Measurements from ENCODE around the gene RAD1.
A peak's percentile ranks its signal among the peaks of the same experiment; 100 is the strongest.

RAD1 gene

GRCh38 chr5:34916518-34916917 is 1.2 kb upstream of the RAD1 start:
- DNase-seq (ENCODE audit: low spot score) = no peak

DNA sequence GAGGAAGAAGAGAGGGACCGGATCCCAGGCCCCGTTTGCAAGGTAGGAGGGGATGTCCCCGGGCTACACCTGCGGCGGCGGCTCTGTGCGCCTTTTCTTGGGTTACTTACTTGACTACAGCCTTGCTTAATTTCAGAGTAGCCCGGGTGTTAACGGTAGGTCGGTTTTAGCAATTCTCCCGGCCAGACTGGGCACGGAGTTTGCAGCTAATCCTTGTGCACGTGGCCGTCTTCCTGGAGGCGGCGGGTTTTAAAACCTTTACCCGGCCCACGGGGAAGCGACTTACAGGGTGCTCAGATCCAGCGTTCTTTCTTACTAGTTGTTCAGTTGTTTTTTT is 520 bp upstream of the RAD1 start:
- no peak for DNase-seq (ENCODE audit: low spot score)

- DNase-seq (ENCODE audit: low spot score) = no peak
Observed at GRCh38 chr5:34914671-34915138, 599 bp downstream of the RAD1 start.

DNA sequence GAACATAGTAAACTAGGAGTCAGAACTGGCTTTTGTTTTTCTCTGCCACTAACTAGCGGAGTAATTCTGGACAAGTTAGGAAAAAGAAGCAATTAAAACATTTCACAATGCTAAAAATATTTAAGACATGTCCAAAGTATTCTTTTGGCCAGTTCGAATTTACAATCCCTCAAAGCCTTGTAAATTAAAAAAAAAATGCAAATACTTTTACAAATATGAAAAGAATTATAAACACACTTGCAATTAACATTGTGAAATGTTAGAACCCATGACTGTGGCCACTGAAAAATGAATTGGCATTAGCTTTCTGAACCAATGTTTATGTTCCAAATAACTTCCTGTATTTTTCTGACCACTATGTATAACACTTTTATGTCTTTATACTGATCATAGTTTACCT is 2.2 kb downstream of the RAD1 start:
- DNase-seq (ENCODE audit: low spot score) = no peak

DNA sequence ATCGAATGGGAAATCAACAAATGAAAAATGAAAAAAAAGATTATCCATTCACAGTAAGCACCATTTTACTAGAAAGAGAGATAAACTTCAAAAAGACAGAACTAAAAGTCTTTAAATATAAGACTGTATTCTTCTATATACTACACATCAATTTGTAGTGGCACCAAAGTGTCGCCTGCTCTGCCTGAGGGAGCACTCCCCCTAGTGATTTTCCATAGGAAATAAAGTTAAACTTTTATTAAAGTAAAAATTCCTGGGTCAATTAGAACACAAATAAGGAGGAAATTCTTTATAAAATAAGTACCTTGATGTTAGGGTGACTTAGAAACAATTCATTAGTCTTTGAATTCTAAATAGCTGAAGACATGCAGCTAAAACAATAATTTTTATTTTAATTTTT is 9.7 kb downstream of the RAD1 start:
- DNase-seq (ENCODE audit: low spot score) = no peak

- no peak for DNase-seq (ENCODE audit: low spot score)
Observed at GRCh38 chr5:34903260-34903659, 12.0 kb downstream of the RAD1 start.

DNA sequence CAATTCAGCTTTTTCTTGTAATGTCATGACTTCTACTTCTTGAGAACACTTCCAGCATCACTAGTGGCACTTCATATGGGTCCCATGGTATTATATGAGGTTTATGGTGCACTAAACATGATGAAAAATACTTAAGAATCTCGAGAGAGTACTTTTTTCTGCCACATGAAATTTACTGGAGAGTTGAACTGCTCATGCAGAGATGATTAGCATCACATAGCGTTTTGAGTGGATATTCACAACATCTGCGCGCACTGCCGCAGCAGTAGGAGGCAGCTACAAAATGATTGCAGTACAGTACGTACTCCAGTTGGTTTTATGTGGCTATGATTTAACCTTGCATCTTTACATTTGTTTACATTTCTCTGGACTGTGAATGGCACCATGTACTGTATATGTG is 14.7 kb downstream of the RAD1 start:
- no peak for DNase-seq (ENCODE audit: low spot score)

- no peak for DNase-seq (ENCODE audit: low spot score)
Observed at GRCh38 chr5:34899066-34899465, 16.2 kb downstream of the RAD1 start.

DNA sequence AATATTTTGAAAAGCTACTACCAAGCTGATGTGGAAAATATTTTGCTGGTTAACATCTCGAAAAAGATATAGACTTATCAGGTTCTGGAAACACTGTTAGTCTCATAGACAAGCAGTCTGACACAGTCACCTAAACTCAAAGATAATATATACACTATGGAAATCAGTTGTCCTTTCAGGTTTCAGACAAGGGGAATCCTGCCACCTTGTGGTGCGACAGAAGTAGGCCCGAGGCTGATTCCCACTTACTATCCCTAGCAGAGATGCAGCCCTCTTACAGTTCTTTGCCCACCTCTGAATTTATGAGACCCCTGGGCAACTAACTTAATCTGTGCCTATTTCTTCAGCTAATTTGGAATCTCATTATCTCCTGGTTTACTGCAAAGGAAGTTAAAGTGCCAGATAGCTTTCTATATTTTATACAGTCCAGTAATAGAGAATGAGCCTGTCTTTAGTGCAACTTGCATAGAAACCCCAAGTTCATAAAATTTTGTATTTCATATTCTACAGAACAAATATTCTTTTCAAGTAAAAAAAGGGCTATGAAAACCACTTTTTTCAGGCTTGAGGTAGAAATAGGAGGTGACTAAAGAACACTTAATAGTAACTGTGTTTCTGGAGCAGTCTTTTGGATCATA is 16.9 kb downstream of the RAD1 start:
- DNase-seq (ENCODE audit: low spot score) = peak; percentile 80

- no peak for DNase-seq (ENCODE audit: low spot score)
Observed at GRCh38 chr5:34897646-34898045, 17.7 kb downstream of the RAD1 start.

- no peak for DNase-seq (ENCODE audit: low spot score)
Observed at GRCh38 chr5:34895641-34896419, 19.5 kb downstream of the RAD1 start.

GRCh38 chr5:34894716-34895115 is 20.6 kb downstream of the RAD1 start:
- DNase-seq (ENCODE audit: low spot score) = no peak

DNA sequence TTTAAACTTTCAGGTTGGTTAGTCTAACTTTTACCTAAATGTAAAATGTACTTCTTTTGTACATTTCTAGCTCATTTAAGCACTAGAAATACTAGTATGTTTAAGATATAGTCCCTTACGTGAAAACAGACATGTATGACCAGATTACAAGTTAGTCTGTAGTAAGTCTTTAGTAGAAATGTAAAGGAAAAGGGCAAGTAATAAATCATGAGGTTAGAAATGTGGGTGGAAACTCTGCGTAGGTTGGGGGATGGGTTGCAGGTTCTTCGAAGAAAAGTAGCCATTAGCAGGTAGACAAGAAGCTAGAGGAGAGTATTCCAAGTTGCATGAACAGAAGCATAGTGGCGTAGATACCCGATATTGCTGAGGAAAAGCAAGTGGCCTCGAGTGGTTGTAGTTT is 22.9 kb downstream of the RAD1 start:
- no peak for DNase-seq (ENCODE audit: low spot score)

GRCh38 chr5:34891981-34892380 is 23.3 kb downstream of the RAD1 start:
- no peak for DNase-seq (ENCODE audit: low spot score)

- no peak for DNase-seq (ENCODE audit: low spot score)
Observed at GRCh38 chr5:34889394-34889793, 25.9 kb downstream of the RAD1 start.

- DNase-seq (ENCODE audit: low spot score) = no peak
Observed at GRCh38 chr5:34886392-34887119, 28.7 kb downstream of the RAD1 start.

DNA sequence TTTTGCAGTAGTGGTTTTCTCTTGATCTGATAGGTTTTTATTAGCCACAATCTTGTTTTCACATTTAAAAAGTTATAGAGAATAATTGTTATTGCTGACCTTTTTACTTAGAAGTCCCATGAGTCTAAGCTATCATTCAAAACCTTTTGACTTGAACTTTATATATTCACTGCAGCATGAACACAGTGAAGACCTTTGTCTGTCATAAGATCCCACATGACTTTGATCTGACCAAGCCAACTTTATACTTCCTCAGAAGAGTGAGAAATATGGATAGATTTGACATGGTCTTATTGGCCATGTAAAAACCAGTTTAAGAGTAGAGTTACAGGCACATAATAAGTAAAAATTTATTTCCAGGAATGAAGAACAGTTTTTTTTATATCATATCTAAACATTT is 34.1 kb downstream of the RAD1 start:
- no peak for DNase-seq (ENCODE audit: low spot score)

GRCh38 chr5:34876275-34876674 is 39.0 kb downstream of the RAD1 start:
- DNase-seq (ENCODE audit: low spot score) = no peak

DNA sequence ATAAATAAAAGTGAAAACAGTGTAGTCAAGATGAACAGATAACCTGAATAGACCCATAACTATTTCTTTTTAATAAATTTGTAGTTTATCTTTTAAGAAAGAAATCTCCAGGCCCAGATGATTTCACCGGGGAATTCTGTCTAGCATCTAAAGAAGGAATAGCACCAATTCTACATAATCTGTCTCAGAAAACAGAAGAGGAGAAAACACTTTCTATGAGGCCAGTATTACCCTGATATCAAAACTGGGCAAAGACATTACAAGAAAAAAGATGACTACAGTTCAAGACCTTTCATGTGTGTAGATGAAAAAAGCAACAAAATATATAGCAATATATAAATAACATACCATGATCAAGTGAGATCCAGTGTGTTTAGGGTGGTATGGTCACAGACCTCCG is 44.9 kb downstream of the RAD1 start:
- DNase-seq (ENCODE audit: low spot score) = no peak

GRCh38 chr5:34869256-34869655 is 46.0 kb downstream of the RAD1 start:
- no peak for DNase-seq (ENCODE audit: low spot score)

DNA sequence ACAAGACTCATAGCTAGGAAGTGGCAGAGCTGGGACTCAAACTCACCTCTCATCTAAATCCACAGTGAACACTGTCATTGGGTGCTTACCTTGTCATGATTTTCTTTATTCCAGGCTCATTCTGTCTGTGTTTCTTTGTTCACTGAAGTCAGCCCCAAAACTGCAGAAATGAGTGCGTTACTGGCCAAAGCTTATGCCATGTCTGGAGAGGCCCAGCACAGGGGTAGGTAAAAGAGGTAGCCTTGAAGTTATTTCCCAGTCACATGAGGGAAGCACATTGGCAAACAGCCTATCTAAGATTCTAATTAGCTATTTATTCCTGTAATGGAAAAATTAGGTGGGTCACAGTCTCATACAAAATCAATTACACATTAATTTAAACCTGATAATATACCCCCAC is 46.5 kb downstream of the RAD1 start:
- no peak for DNase-seq (ENCODE audit: low spot score)

DNA sequence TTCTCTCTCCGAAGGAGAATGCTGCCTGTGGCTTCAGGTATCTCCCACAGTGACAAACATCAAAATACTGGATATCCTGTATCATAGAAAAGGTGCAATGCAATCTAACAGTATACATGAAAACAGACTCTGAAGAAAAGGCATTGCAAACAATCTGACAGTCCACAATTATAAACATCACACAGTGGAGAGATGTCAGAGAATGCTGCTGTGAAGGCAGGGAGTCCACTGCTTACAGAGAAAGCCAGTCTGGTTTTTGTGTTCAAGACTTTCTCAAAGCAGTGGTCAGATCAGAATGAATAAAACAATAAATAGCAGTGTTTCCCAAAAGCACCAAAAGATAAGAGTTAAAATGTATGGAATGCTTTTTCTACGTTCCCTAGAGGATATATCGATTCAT is 47.6 kb downstream of the RAD1 start:
- DNase-seq (ENCODE audit: low spot score) = no peak

GRCh38 chr5:34866989-34867471 is 48.3 kb downstream of the RAD1 start:
- no peak for DNase-seq (ENCODE audit: low spot score)

All from LoVo (cell line).